A549 treated with DMSO at 1 μM for 4 hours (cell line): ENCODE results near the gene IGLON5. TPM values are rescaled to one million over a fixed set of nuclear protein-coding genes. Genes with fewer than 3 reads are reported as not detected.

Experiments
- total RNA-seq: library from RNA; stranded (reverse); fragments of 200-300 nt; extraction: Qiagen RNA extraction; gene quantifications from 5 replicates; pipeline ENCODE4 v1.2.3, GENCODE V29; 2022; ENCODE audit warnings: low read depth

Gene IGLON5
- total RNA-seq: 0.02 to 0.09 TPM (median 0.05 TPM) in 3 of 5 replicates, not detected in the others

DNA sequence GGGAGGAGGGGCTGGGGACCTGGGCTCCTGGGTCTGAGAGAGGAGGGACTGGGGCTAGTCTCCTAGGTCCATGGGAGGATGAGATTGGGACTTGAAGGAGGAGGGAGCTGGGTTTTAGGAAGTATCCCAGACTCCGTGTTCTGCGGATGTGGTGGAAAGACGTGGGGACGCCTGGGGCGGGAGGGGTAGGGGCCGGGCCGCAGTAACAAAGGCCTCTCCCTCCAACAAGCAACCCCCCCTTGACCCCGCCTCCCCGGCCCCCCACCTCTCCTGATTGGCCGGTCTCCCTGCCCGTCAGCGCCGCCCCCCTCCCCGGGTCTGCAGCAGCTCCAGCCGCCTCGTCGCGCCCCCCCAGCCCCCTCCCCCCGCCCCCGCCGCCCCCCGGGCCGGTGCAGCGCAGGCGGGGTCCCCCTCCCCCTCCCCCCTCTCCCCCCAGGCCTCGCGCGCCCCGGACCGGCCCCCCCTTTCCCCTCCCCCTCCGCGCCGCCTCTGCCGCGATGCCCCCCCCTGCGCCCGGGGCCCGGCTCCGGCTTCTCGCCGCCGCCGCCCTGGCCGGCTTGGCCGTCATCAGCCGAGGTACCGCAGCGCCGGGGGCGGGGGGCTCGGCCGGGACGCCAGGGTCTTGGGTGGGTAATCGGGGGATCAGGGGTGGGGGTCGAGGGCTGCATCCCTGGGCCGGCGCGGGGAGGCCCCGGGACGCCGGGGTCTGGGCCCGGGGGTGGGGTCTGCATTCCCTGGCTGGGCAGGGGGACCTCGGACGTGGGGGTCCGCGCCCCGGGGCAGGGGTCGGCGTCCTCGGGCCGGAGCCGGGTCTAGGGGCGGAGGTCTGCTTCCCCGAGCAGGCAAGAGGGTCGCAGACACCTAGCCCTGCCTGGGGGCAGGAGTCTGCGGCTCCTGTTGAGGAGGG is at the start of gene IGLON5:
Gene IGLON5, plus strand, starts transcription at position 294 of the 907 bp plus-strand sequence. Its CDS starts 204 bp downstream, at position 498.

DNA sequence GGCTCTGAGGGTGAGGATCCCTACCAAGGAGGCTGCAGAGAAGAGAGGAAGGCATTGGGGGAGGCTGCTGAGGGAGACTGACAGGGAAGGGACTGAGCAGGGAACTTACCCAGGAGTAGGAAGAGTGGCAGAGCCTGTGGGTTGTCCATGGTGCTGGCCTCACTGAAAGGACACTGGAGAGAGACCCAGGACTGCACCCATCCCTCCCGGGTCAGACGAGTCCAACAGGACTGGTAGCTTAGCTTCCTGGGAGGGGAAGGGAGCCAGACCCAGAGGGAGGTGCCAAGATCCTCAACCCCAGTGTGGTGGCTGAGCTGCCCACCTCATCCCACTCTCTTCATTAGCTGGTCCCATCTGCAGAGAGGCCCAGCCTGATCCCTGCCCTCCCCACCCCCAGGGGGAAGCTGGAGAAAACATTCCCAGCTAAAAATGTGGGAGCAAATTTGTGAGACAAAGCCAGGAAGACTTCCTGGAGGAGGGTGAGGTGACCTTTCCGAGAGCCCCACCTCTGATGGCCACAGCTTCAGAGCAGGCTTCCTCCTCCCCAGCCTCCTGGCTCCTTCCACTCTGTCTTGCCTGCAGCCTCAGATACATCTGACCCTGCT is 30.6 kb downstream of the IGLON5 start, which contains the start of gene VSIG10L:
Gene VSIG10L, minus strand, starts transcription at position 164 of the 605 bp plus-strand sequence. Its CDS starts 15 bp downstream, at position 149.

DNA sequence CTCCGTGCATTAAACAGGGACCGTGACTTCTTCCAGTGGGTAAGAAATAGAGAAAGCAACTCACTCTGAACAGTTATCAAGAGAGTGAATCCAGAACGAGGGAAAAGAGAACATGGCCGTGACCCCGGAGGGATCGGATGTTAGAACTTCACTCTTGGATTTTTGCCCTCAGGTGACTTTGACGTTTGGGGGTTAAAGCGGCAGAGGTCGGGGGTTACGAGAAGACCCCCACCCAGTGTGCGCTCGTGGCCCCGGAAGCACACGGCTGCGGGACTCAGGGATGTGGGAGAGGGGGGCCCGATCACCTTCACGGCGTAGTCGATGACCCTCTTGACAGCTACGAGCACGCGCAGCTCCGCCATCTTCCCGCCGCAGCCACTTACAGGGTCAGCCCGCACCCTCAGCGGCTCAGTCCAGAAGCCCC is 54.5 kb downstream of the IGLON5 start, which contains the start of gene ETFB:
Gene ETFB, minus strand, starts transcription at position 424 of the 424 bp plus-strand sequence. Its CDS starts 62 bp downstream, at position 362.

DNA sequence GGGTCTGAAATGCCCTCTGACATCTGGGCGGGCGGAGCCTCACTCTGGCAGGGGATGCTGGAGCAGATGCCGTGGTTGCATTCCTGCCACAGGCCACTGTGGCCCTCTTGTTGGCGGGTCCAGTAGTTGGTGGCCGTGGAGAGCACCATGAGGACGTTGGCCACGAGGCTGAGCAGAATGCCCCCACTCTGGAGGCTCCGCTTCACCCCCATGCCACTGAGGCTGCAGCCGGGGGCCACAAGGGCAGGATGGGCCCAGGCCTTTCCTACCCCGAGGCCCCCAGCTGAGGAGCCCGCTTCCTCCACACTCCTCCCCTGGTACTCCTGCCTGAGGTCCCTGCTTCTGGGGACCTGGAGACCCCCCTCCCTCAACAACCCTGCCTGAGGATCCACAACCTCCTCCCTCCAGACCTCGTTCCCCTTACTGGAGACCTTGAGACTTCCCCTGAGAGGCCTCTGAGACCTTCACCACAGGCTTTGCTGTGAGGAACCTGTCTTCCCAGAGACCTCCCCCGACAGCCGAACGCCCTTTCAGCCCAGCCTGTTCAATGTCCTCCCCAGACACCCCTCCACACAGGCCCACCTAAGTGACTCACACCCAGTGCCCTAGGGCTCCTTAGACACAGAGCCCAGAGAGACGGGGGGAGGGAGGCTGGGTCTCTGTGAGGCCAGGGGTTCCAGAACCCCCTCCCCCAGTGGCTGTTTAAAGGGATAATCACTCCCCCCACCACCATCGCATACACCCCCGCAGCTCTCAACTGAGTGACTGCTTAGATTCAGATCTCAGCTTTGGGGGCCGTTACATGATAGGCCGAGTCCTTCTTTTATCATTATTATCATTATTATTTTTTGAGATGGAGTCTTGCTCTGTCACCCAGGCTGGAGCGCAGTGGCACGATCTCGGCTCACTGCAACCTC is 57.2 kb downstream of the IGLON5 start, which contains the start of gene CLDND2:
Gene CLDND2, minus strand, starts transcription at position 638 of the 917 bp plus-strand sequence. Its CDS starts 426 bp downstream, at position 212.

DNA sequence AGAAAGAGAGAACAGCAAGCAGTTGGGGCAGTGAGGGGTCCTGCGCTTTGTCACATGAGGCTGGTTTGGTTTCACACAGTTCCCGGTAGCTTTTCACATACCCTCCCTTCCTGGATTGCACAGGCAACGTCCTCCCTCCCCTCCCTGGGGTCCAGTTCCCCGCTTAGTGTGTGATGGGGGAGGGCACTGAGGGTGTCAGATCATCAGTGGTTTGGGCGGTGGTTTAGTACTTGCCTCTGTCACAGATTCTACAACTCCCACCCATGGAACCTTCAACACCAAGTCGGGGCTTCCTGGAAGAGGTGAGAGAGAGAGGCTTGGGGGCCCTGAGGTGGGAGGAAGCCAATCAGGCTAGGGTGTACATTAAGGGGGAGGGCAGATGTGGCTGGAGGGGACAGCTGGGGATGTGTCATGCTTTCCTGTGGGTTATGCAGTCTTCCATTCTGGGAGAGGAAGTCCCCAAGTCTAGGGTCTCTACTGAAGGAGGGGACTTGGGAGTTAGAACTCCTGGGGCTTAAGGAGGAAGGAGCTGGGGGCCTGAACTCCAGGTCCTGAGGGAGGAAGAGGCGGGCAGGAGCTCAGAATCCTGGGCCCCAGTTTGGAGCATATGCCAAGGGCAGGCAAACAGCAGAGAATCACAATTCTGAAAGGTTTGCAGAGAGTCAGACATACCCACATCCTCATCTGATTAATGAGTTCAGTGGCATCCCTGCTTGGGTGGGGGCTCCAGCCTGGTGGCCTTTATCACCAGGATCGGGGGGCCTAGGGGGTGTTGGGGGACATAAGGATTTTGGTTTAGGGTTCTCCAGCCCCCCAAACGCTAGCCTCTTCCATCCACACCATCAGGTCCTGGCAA is 61.4 kb downstream of the IGLON5 start, which contains the start of gene NKG7:
Gene NKG7, minus strand, starts transcription at position 6 of the 856 bp plus-strand sequence. CDS start 119 bp downstream, outside the sequence.

Other genes with a start within 250 kb of the IGLON5 start
- gene KLK13, start 246.6 kb upstream of the IGLON5 start, total RNA-seq: 0.14 to 0.37 TPM in 2 of 5 replicates, not detected in the others
- gene KLK14, start 228.8 kb upstream of the IGLON5 start, total RNA-seq: 0.25 to 0.67 TPM (median 0.45 TPM) in 5 replicates
- gene CTU1, start 203.2 kb upstream of the IGLON5 start, total RNA-seq: 3.7 to 14.1 TPM (median 12.7 TPM) in 5 replicates
- 0.07 to 0.18 TPM in 2 of 5 replicates, not detected in the others for gene SIGLEC9, start 186.7 kb upstream of the IGLON5 start, total RNA-seq
- not detected in 5 replicates for gene SIGLEC7, start 169.3 kb upstream of the IGLON5 start, total RNA-seq
- 0.12 to 0.49 TPM in 2 of 5 replicates, not detected in the others for gene CD33, start 86.6 kb upstream of the IGLON5 start, total RNA-seq
- not detected in 5 replicates for gene SIGLECL1, start 60.6 kb upstream of the IGLON5 start, total RNA-seq
- gene VSIG10L, start 30.5 kb downstream of the IGLON5 start, total RNA-seq: 6.6 to 11.1 TPM (median 9.1 TPM) in 5 replicates
- gene ETFB, start 54.7 kb downstream of the IGLON5 start, total RNA-seq: 180 to 255 TPM (median 204 TPM) in 5 replicates
- 5.1 to 9.3 TPM (median 7.5 TPM) in 5 replicates for gene CLDND2, start 57.4 kb downstream of the IGLON5 start, total RNA-seq
- not detected in 5 replicates for gene NKG7, start 61.0 kb downstream of the IGLON5 start, total RNA-seq
- not detected in 5 replicates for gene LIM2, start 76.3 kb downstream of the IGLON5 start, total RNA-seq
- gene C19orf84, start 78.9 kb downstream of the IGLON5 start, total RNA-seq: not detected in 5 replicates
- 0.05 TPM in 1 of 5 replicates, not detected in the others for gene SIGLEC10, start 106.0 kb downstream of the IGLON5 start, total RNA-seq
- not detected in 5 replicates for gene SIGLEC8, start 146.8 kb downstream of the IGLON5 start, total RNA-seq
- not detected in 5 replicates for gene CEACAM18, start 166.9 kb downstream of the IGLON5 start, total RNA-seq
- not detected in 5 replicates for gene SIGLEC12, start 190.2 kb downstream of the IGLON5 start, total RNA-seq
- not detected in 5 replicates for gene SIGLEC6, start 220.0 kb downstream of the IGLON5 start, total RNA-seq